ENCODE results near the gene PON1.

- TF ChIP-seq CTCF (IDR thresholded peaks at IDR 0.05): no peak; the same call in 1 of the 2 replicates
- no peak for TF ChIP-seq YY1 (IDR thresholded peaks at IDR 0.05; ENCODE audit: low read depth)
- TF ChIP-seq POLR2AphosphoS5 (IDR thresholded peaks at IDR 0.05; ENCODE audit: low read depth, low read length): no peak
- no peak for TF ChIP-seq NRF1 (IDR thresholded peaks at IDR 0.05; ENCODE audit: low read depth, low read length)
- no peak for TF ChIP-seq SMC3 (IDR thresholded peaks at IDR 0.05; ENCODE audit: low read depth, low read length)
- TF ChIP-seq USF2 (IDR thresholded peaks at IDR 0.05; ENCODE audit: borderline replicate concordance, low read depth, low read length): no peak
- TF ChIP-seq RCOR1 (IDR thresholded peaks at IDR 0.05; ENCODE audit: low read length): no peak
- TF ChIP-seq TAF1 (IDR thresholded peaks at IDR 0.05; ENCODE audit: borderline replicate concordance, low read depth, low read length): no peak
- no peak for TF ChIP-seq EP300 (IDR thresholded peaks at IDR 0.05; ENCODE audit: borderline replicate concordance in 1 of 2, low read depth in 1 of 2, low read length in 1 of 2)
- TF ChIP-seq TCF12 (IDR thresholded peaks at IDR 0.05): no peak
- TF ChIP-seq MAX (IDR thresholded peaks at IDR 0.05; ENCODE audit: low read depth): no peak
Observed at GRCh38 chr7:95373323-95373722, 49.0 kb upstream of the PON1 start.

Measured in SK-N-SH (cell line).